ENCODE data around the gene RAP1B.

The RAP1B gene

DNA sequence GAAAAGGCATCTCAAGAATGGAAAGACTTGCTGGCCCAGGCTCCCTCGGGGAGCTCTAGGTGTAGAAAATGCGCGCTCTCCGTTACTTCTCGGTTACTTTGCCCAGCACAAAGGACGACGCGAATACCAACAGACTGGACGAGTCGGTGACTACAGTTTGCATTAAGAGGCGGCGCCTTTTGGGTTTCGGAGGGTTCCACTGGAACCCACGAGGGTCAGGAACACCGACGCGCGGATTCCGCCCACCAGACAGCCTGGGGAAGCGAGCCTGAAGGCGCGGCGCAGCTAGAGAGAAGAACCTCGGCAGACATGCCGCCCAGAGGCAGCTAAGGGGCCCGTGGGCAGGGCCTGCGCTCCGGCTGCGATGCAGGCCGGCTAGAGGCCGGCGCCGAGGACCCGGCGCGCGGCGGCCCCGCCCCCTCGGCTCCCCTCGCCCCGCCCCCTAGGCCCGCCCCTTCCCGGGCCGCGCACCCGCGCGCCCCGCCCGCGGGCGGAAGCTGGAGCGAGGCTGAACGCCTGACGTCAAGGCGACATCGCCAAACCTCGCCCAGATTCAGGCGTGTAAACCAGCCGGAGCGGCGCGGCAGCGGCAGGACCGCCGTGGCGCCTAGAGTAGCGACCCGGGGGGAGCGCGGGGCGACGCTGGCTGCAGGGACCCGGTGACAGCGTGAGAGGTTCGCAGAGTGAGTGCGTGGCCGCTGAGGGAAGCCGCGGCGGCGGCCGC is at the start of gene RAP1B:
Gene RAP1B, plus strand, starts transcription at position 530 of the 724 bp plus-strand sequence. CDS start 37,826 bp downstream, outside the sequence.
- peak; percentile 92 for DNase-seq

GRCh38 chr12:68561830-68562229 is 48.9 kb upstream of the RAP1B start:
- no peak for DNase-seq

DNA sequence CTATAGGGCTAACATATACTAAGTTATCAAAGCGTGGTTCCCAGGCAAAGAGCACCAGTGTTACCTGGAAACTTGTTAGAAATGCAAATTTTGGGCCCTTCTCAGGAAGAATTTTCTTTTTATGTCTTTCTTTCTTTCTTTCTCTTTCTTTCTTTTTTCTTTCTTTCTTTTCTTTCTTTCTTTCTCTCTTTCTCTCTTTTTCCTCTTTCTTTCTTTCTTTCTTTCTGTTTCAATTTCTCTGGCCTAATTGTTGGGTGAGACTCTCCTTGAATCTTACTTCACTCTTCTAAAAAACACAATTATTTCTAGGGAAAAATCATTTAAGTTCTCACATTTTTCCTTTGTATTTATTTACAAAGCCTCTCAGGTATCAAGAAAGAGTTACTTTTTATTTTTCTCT is 46.5 kb upstream of the RAP1B start:
- no peak for DNase-seq

- DNase-seq, result no peak
Observed at GRCh38 chr12:68565391-68565903, 45.3 kb upstream of the RAP1B start.

DNA sequence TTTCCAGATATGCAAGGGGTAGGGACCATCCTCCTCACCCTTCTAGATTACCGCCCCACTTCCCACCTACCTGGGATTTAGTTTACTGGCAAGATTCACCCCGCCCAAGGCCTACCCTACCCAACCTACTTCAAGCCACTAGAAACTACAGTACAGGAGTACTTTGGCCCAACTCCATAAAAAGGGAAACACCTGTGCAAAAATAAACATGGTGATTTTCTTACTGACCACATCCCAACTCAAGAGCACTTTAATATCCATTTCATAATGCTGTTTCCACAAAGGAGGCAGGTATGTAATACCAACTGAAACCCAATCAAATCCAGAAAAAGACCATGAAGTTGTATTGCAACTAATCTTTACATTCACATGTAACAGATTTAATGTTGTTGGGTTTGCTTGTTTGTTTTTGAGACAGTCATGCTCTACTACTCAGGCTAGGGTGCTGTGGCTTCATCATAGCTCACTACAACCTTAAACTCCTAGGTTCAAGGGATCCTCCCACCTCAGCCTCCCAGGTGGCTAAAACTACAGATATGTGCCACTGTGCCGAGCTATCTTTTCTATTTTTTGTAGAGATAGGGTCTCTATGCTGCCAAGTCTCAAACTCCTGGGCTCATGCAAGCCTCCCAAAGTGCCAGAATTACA is 41.7 kb upstream of the RAP1B start:
- DNase-seq, result no peak

GRCh38 chr12:68572661-68573060 is 38.0 kb upstream of the RAP1B start:
- DNase-seq, result no peak

DNA sequence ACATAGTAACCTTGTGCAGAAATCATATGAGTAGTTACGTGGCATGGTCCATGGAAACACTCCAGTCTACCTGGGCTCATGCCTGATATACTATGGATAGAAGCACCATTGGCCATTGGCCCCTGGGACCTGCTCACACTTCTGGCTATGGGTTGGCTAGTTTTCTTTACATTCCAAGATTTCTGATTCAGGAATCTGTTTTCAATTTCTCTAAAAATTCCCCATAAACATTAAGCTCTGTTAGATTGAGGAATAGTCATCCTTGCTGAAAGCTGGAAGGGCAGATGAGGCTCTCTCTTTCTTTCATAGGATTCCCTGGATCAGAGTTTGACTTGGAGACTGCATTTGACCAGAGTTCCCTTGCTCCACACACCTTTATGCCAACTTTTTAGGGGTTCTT is 37.3 kb upstream of the RAP1B start:
- DNase-seq, result no peak

GRCh38 chr12:68577949-68578348 is 32.8 kb upstream of the RAP1B start:
- no peak for DNase-seq

DNA sequence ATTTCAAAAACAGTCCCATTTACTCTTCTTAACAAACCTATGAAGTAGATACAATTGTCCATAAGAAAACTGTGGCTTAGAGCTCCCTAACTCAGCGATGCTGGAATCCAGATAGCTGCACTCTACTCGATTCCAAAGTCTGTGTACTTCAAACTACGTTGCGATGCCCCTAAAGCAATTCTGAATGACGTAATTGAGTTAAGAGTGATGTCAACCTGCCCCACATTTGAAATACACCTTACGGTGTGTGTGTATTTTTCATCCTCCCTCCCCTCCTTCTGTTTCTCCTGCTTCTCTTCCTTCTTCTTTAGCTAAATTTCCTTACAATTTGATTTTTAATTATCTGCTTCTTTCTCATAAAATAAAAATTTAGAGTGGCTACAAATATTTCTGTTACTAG is 31.9 kb upstream of the RAP1B start:
- no peak for DNase-seq

DNA sequence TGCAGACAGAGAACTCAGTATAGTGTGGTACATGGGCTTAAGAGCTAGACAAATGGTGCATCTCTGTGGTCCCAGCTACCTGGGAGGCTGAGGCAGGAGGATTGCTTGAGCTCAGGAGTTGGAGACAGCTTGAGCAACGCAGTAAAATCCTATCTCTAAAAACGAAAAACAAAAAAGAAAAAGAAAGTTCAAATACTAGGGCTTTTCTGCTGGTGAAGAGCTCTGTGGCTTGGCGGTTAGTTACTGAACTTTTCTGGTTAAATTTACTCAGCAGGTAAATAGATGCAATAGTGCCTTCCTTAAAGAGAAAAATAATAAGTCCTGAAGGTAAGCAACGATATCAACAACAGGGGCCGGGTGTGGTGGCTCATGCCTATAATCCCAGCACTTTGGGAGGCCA is 31.4 kb upstream of the RAP1B start:
- no peak for DNase-seq

GRCh38 chr12:68580911-68581310 is 29.8 kb upstream of the RAP1B start:
- no peak for DNase-seq

DNA sequence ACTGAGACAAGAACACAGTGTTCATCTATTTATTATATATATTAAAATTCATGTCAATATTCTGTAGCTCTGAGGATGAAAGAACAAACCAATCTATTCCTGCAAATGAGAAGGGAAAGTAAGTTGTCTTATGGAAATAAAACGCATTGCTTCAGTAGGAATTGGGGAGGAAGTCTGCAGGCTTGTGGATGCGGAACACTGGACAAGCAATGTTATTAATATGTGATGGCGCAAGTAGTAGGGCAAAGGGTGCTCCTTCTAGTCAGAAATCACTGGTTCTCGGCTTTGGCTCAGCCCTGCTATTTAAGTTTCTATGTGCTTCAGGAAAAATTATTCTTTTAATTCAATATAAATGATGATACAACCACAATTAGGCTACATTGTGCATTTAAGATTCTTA is 28.8 kb upstream of the RAP1B start:
- DNase-seq, result no peak

- DNase-seq, result no peak
Observed at GRCh38 chr12:68585966-68586365, 24.7 kb upstream of the RAP1B start.

DNA sequence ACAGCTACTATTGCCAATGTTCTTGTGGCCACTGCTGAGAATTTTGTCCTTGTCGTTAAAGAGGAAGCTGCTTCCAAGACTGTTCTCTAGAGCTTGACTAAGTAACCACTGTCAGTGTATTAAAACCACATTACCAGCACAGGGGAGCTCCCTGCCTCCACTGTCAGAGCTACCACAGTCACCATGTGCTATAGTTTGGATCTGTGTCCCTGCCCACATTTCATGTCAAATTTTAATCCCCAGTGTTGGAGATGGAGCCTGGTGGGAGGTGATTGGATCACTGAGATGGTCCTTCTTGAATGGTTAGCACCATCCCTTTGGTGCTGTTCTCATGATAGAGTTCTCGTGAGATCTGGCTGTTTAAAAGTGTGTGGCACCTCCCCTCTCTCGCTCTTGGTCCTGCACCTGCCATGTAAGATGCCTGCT is 23.2 kb upstream of the RAP1B start:
- peak; percentile 28 for DNase-seq

GRCh38 chr12:68589194-68589593 is 21.5 kb upstream of the RAP1B start:
- DNase-seq, result no peak

DNA sequence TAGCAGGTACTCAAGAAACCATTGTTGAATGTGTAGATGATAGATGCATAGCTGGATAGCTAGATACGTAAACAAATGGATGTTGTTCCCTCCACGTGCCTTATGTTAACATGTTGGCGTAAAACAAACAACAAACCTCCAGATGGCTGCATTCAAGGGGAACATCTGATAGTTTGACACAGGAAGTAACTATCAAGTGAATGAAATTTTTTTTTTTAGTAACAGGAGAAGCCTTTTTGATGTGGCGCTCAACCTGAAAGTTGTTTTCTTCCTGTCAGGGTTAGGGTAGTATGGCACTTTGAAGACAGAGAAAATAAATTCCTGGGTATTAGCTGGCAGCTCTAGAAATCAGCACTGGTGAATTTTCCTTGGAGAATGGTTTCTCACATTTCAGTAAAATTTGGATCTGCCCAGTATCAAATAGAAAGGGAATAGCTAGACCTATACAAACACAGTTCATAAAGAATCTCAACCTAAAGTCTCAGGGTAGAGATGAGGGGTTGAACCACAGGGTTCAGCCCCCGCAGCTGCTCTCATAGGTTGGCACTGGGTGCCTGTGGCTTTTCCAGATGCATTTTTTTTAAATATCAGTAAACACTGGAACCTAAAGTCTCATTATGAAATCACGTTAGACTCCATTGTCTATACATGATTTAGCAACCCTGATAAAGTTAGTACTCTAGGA is 18.8 kb upstream of the RAP1B start:
- no peak for DNase-seq

- DNase-seq, result no peak
Observed at GRCh38 chr12:68595241-68595640, 15.5 kb upstream of the RAP1B start.

GRCh38 chr12:68601767-68602166 is 8.9 kb upstream of the RAP1B start:
- DNase-seq, result no peak

DNA sequence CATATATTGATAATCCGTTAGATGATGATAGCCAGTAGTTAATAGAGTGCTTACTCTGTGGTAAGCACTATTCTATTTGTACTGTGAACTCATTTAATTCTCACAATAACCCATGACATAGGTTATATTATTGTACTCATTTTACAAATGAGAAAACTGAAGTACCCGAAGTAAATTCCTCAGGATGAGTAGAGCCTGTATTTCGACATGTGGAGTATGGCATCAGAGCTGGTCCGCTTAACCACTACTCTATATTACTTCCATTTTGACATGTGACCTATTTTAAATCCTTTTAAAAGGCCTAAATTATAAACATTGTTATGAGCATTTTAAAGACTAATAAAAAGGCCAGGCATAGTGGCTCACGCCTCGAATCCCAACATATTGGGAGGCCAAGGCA is 8.0 kb upstream of the RAP1B start:
- no peak for DNase-seq

DNA sequence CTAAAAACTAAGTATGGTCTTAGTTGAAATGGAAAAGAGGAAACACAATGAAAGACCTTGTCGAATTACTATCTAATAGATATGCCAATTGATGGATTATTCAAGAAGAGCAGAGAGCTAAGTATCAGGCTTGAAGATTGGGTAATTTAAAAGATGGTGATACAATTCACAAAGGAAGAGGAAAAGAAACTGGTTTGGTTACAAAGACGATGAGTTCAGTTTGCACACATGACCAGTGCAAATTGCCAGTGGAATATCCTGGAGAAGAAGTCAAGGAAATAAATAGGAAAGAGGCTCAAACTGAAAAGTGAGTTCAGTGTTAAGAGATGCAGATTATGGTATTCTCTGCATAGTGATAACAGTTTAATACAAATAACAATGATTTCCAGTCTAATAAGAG is 2.5 kb upstream of the RAP1B start:
- no peak for DNase-seq

DNA sequence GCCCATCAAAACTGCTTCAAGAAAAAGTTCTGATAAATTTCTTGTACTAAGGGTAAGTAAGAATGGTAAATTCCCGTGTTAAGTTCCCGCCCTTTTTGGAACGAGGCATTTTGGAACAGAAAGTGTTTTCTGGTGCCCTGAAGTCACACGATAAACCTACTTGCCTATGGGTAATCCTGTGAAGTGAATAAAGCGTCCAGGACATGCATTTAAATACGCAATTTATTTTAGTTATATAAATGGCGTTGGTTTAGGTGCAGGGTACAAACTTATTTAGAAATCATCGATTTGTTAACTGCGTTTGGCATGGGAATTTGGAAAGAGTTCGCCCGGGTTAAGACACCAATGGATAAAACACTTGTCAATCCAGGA is 715 bp upstream of the RAP1B start:
- DNase-seq, result no peak

DNA sequence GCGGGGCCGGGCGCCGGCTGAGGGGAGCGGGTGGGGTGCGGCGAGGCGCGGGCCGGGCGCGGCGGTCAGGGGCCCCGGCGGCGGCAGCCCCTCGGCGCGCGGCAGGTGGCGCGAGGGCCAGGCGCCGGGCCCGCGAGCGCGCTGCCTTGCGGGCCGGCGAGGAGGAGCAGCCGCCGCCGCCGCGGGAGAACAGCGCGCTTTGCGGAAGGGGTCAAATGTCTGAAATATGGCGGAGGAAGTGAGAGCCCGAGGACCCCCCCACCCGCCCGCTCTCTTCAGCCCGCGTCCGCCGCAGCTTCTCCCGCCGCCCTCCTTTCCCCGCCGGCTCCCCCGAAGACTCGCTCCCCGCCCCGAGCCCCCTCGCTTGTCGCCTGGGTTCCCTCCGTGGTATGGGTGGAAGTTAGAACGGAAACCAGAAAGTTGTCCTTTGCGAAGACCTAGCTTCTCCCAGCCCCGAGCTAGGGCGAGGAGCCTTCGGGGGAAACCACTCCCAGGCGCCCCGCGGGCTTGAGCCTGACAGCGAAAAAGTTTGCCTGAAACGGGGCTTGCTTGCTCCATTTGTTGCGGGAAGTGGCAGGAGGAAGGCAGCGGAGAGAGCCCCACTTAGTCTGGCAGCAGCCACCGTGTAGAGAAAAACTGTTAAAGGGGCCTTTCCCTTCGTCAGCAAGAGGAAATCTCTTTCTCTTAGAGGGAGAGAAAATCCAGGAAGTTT is 551 bp downstream of the RAP1B start:
- DNase-seq, result peak; percentile 46

DNA sequence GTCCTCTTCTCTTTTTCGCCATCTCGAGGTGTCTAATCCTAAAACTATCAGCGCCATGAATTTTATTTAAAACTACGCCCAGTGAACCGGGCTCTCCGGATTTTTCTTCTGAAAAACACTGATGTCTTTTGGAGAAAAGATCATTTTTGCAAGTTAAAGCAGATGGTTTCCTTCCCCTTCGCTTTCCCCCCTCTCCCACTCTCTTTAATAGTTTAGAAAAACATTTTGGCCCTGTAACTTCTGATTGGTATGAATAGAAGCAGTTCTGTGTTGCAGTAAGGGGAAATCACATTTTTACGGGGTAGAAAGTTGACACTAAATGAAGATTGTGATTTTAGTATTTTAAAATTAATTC is 1.1 kb downstream of the RAP1B start:
- DNase-seq, result no peak
